Thyroid gland (tissue), 4 donors: ENCODE data around the gene MRC2. TPM values are rescaled to one million over a fixed set of nuclear protein-coding genes. Genes with fewer than 3 reads are reported as not detected.

Experiments used
- DNase-seq, 2 donors: peaks; one replicate each; pipeline ENCODE4 v3.0.0-alpha.2; 2019
- H3K27ac ChIP-seq, 3 donors: fragments of 200-600 bp; sonication (generic); 1 replicate in 2 of 3; 2 replicates in 1 of 3; pipeline ENCODE4 v1.5.1; 2016 to 2019; ENCODE audit warnings: mild to moderate bottlenecking in 1 of 3, moderate library complexity in 1 of 3
- H3K27me3 ChIP-seq: fragments of 200-600 bp; sonication (generic); one replicate; pipeline ENCODE4 v1.5.1; 2019
- H3K36me3 ChIP-seq, 2 donors: fragments of 200-600 bp; sonication (generic); one replicate each; pipeline ENCODE4 v1.5.1; 2016 to 2019
- H3K4me1 ChIP-seq, 2 donors: fragments of 200-600 bp; sonication (generic); one replicate each; pipeline ENCODE4 v1.5.1; 2017 to 2019
- H3K4me3 ChIP-seq, 3 donors: fragments of 200-600 bp; sonication (generic); replicated peaks in 1 of 3; 1 replicate in 2 of 3; 2 replicates in 1 of 3; pipeline ENCODE4 v1.5.1; 2016; ENCODE audit warnings: mild to moderate bottlenecking in 1 of 3
- H3K9me3 ChIP-seq: fragments of 200-600 bp; sonication (generic); one replicate; pipeline ENCODE4 v1.5.1; 2017
- CTCF ChIP-seq, 6 experiments: fragments of 200-600 bp in 3 of 6; fragments of 450-650 bp in 3 of 6; sonication (generic) in 3 of 6; IDR thresholded peaks; one replicate each; pipeline ENCODE4 v1.5.1; 2016 to 2019; ENCODE audit warnings: antibody characterized with exemption in 6 of 6, mild to moderate bottlenecking in 2 of 6, inconsistent platforms in 1 of 6, moderate library complexity in 1 of 6
- POLR2A ChIP-seq, 2 donors: fragments of 450-650 bp; IDR thresholded peaks; one replicate each; pipeline ENCODE4 v1.6.1; 2017; ENCODE audit warnings: antibody characterized with exemption in 2 of 2, mild to moderate bottlenecking in 2 of 2, moderate library complexity in 1 of 2
- WGBS, 2 donors: methylation state at CpG; one replicate each; pipeline ENCODE4 v1.1.5; 2017; 5-methylcytosine and 5-hydroxymethylcytosine counted together
- intact Hi-C: fragments of 100-400 bp; cut with DNase I; formaldehyde crosslinking; loops from one replicate; pipeline ENCODE4 v1.15.1; 2023
- total RNA-seq, 4 donors: library from RNA; depleted of rRNA; stranded (reverse); fragments of >200 nt; gene quantifications; one replicate each; pipeline ENCODE4 v1.2.3, GENCODE V29; 2016

The MRC2 gene
- total RNA-seq, 4 donors from 2014 or later = 7.9 to 15.2 (median 10.9) TPM

GRCh38 chr17:62625870-62626200 lies 1.6 kb upstream of the MRC2 start:
- no peaks in the 10 kb centered on the region for H3K36me3 ChIP-seq
- H3K9me3 ChIP-seq = no peaks in the 10 kb centered on the region
- DNase-seq = no peak
- TF ChIP-seq POLR2A (IDR thresholded peaks at IDR 0.05) = no peak
- no peak for TF ChIP-seq CTCF (IDR thresholded peaks at IDR 0.05)
- no peaks in the 10 kb centered on the region for H3K27me3 ChIP-seq
- intact Hi-C loops = no loop called here
- no peak overlapping the region for H3K27ac ChIP-seq
- 58 to 64% methylated on average over 3 to 4 of the region's 4 CpGs for WGBS, 2 donors
- H3K4me3 ChIP-seq = no peak overlapping the region
- peaks cover 6 to 22% of the 10 kb centered on the region in 2 donors for H3K4me1 ChIP-seq

- Histone ChIP-seq H3K4me1 (peaks cover 6 to 22% of the 10 kb centered on the region in 2 donors), H3K27me3 (no peaks in the 10 kb centered on the region), H3K4me3 (peak overlapping the region in 1 of 3 donors; percentile 38), H3K9me3 (no peaks in the 10 kb centered on the region), H3K27ac (peak overlapping the region in 1 of 3 donors; percentile 70), H3K36me3 (no peaks in the 10 kb centered on the region)
- DNase-seq = peak in 1 of 2 donors; percentile 9
- WGBS, 2 donors = 10 to 17% methylated on average over 14 to 20 of the region's 21 CpGs
- TF ChIP-seq CTCF (IDR thresholded peaks at IDR 0.05) = no peak
- no peak for TF ChIP-seq POLR2A (IDR thresholded peaks at IDR 0.05)
- intact Hi-C loops = no loop called here
Measured at GRCh38 chr17:62626719-62627218, 701 bp upstream of the MRC2 start.

DNA sequence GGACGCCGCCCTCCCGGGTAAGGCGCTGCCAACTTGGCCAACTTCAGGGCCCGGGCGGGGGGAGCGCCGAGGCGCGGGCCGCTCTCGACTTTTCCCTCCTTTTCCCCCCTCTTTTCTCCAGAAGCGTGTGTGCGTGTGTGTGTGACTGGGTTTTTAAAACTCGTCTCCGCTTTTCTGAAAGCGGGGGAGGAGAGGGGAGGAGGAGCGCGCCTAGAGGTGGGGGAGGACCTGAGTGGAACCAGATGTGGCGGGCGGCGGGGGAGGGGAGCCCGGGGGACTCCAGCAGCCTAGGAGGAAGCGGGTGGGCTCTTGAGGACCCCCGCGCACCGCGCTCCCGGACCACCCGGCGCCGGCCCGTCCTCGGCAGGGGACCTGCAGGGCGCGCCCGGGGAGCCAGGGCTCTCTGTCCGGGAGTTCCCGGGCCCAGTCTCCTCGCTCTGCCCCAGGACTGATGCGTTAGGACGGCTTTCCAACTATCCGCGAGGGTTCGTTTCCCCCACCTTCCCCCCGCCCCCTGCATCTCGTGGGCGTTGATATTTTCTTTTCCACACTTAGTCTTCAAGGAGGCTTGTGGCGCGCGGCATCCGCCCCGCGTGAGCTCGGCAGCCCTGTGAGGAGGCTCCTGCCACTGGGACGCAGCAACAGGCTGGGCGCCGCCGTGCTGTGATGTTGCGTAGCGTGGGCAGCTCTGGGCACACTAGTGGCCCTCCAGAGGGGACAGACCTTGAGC lies 599 bp downstream of the MRC2 start:
- H3K9me3 ChIP-seq = no peaks in the 10 kb centered on the region
- no peaks in the 10 kb centered on the region for H3K27me3 ChIP-seq
- peak overlapping the region in 1 of 3 donors; percentile 70 for H3K27ac ChIP-seq
- H3K4me1 ChIP-seq = peaks cover 6 to 22% of the 10 kb centered on the region in 2 donors
- peak overlapping the region in 2 of 3 donors; percentile 10 to 38 for H3K4me3 ChIP-seq
- intact Hi-C loops = no loop called here
- TF ChIP-seq CTCF (IDR thresholded peaks at IDR 0.05) (no peak), POLR2A (IDR thresholded peaks at IDR 0.05) (no peak)
- 3 to 4% methylated on average over 23 to 32 of the region's 61 CpGs for WGBS, 2 donors
- peak; percentile 12 to 13 for DNase-seq
- H3K36me3 ChIP-seq = no peaks in the 10 kb centered on the region

GRCh38 chr17:62628831-62629555 lies 1.5 kb downstream of the MRC2 start:
- intact Hi-C loops = no loop called here
- no peaks in the 10 kb centered on the region for H3K36me3 ChIP-seq
- H3K4me1 ChIP-seq = peaks cover 6 to 22% of the 10 kb centered on the region in 2 donors
- no peak for DNase-seq
- peak overlapping the region in 1 of 3 donors; percentile 38 for H3K4me3 ChIP-seq
- no peaks in the 10 kb centered on the region for H3K9me3 ChIP-seq
- H3K27me3 ChIP-seq = no peaks in the 10 kb centered on the region
- 42 to 43% methylated on average over 10 to 11 of the region's 19 CpGs for WGBS, 2 donors
- TF ChIP-seq POLR2A (IDR thresholded peaks at IDR 0.05) (no peak), CTCF (IDR thresholded peaks at IDR 0.05) (no peak)
- peak overlapping the region in 1 of 3 donors; percentile 70 for H3K27ac ChIP-seq
